ENCODE measurements around the gene PPP4C.
"Not testable (repeated sequence)": the region's sequence is repeated elsewhere in the genome, so short reads cannot be mapped to it uniquely, and the experiment has no call there.

Gene PPP4C

GRCh38 chr16:30075503-30076275, at the start of gene PPP4C:
TSS of gene PPP4C (plus strand) at chr16:30075994. CDS start at chr16:30076378, 384 bp downstream.
- DNase-seq = peak; percentile 85 to 90

GRCh38 chr16:30026449-30026848, 49.3 kb upstream of the PPP4C start:
- DNase-seq = no peak

- no peak for DNase-seq
Observed at GRCh38 chr16:30027588-30028437, 48.0 kb upstream of the PPP4C start.

GRCh38 chr16:30028438-30029076, 47.2 kb upstream of the PPP4C start:
- DNase-seq = no peak

GRCh38 chr16:30030011-30030685, 45.6 kb upstream of the PPP4C start:
- no peak for DNase-seq

- DNase-seq = no peak
Observed at GRCh38 chr16:30030841-30031413, 44.9 kb upstream of the PPP4C start, which contains the start of gene TLCD3B. TSS of gene TLCD3B (minus strand) at chr16:30031271. CDS start at chr16:30030527, 744 bp downstream.

GRCh38 chr16:30031477-30031918, 44.3 kb upstream of the PPP4C start:
- no peak for DNase-seq

GRCh38 chr16:30032083-30032819, 43.5 kb upstream of the PPP4C start:
- DNase-seq = peak; percentile 59 to 77

- no peak for DNase-seq
Observed at GRCh38 chr16:30033270-30033669, 42.5 kb upstream of the PPP4C start.

GRCh38 chr16:30040221-30040620, 35.6 kb upstream of the PPP4C start:
- no peak for DNase-seq

- not testable (repeated sequence) for DNase-seq
Observed at GRCh38 chr16:30040690-30041089, 35.1 kb upstream of the PPP4C start.

- DNase-seq = peak in 1 of 2 donors; percentile 54
Observed at GRCh38 chr16:30041841-30042240, 34.0 kb upstream of the PPP4C start.

GRCh38 chr16:30046178-30046577, 29.6 kb upstream of the PPP4C start:
- no peak for DNase-seq

GRCh38 chr16:30046588-30046987, 29.2 kb upstream of the PPP4C start:
- DNase-seq = no peak

- no peak for DNase-seq
Observed at GRCh38 chr16:30049871-30050270, 25.9 kb upstream of the PPP4C start.

- DNase-seq = no peak
Observed at GRCh38 chr16:30051518-30051917, 24.3 kb upstream of the PPP4C start.

GRCh38 chr16:30052671-30053372, 23.0 kb upstream of the PPP4C start:
- peak; percentile 90 to 91 for DNase-seq

GRCh38 chr16:30053376-30054015, 22.3 kb upstream of the PPP4C start:
- no peak for DNase-seq

GRCh38 chr16:30054451-30054850, 21.3 kb upstream of the PPP4C start:
- no peak for DNase-seq

- DNase-seq = peak in 1 of 2 donors; percentile 61
Observed at GRCh38 chr16:30054959-30055553, 20.7 kb upstream of the PPP4C start.
